HL-60 (cell line): ENCODE data around the gene NFIB.

Experiments used
- DNase-seq, 2 experiments: peaks; one replicate each; pipeline ENCODE4 v3.0.0-alpha.2; 2010 to 2020; ENCODE audit warnings: low read depth in 1 of 2, low spot score in 1 of 2
- H3K27ac ChIP-seq: fragments of 250-450 bp; sonication (Bioruptor Pico); replicated peaks from 2 replicates; pipeline ENCODE4 v1.5.1; 2020; ENCODE audit warnings: mild to moderate bottlenecking, moderate library complexity
- H3K27me3 ChIP-seq: fragments of 250-450 bp; sonication (Bioruptor Pico); 2 replicates; pipeline ENCODE4 v1.5.1; 2021; ENCODE audit warnings: mild to moderate bottlenecking, moderate library complexity; ENCODE audit not compliant: insufficient read depth, poor library complexity, severe bottlenecking
- H3K4me3 ChIP-seq: replicated peaks from 2 replicates; pipeline ENCODE4 v1.5.1; 2011; ENCODE audit warnings: mild to moderate bottlenecking, control low read depth, low read length; ENCODE audit not compliant: insufficient read depth
- GABPA ChIP-seq: IDR thresholded peaks from 2 replicates; pipeline ENCODE4 v1.6.1; 2012; ENCODE audit warnings: low read depth
- POLR2AphosphoS5 ChIP-seq: IDR thresholded peaks from 2 replicates; pipeline ENCODE4 v1.6.1; 2012; ENCODE audit warnings: low read depth
- SPI1 ChIP-seq: IDR thresholded peaks from 2 replicates; pipeline ENCODE4 v1.6.1; 2012; ENCODE audit warnings: low read depth, mild to moderate bottlenecking, borderline replicate concordance
- TF ChIP-seq, protein P1 (sequence below): IDR thresholded peaks from one replicate; pipeline ENCODE4 v1.5.1; 2011; ENCODE audit warnings: low read length, control low read depth, inconsistent platforms; ENCODE audit not compliant: insufficient read depth
- TF ChIP-seq, protein P2 (sequence below): IDR thresholded peaks from 2 replicates; pipeline ENCODE4 v1.6.1; 2012; ENCODE audit warnings: low read depth; ENCODE audit not compliant: insufficient replicate concordance

NFIB gene

DNA sequence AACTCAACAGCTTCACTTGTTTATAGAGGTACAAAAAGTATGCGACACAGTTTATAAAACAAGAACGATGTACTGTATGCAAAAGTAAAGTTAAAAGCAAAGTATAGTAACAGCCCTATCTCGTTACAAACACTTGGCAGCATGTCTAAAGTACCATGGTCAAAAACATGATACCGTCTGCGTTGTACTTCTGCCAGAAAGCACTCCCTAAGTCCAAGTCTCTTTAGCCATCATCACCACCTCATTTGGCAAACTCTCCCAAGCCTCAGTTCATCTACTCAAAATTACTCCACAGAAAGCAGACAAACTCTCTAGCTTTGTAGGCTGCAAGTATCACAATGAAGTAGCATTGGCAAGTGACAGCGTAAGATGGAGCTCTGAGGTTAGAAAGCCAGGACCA is 73.4 kb downstream of the NFIB start:
- TF ChIP-seq, protein P1, sequence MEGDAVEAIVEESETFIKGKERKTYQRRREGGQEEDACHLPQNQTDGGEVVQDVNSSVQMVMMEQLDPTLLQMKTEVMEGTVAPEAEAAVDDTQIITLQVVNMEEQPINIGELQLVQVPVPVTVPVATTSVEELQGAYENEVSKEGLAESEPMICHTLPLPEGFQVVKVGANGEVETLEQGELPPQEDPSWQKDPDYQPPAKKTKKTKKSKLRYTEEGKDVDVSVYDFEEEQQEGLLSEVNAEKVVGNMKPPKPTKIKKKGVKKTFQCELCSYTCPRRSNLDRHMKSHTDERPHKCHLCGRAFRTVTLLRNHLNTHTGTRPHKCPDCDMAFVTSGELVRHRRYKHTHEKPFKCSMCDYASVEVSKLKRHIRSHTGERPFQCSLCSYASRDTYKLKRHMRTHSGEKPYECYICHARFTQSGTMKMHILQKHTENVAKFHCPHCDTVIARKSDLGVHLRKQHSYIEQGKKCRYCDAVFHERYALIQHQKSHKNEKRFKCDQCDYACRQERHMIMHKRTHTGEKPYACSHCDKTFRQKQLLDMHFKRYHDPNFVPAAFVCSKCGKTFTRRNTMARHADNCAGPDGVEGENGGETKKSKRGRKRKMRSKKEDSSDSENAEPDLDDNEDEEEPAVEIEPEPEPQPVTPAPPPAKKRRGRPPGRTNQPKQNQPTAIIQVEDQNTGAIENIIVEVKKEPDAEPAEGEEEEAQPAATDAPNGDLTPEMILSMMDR = no peak
- TF ChIP-seq SPI1 (no peak), GABPA (no peak), POLR2AphosphoS5 (no peak)
- TF ChIP-seq, protein P2, sequence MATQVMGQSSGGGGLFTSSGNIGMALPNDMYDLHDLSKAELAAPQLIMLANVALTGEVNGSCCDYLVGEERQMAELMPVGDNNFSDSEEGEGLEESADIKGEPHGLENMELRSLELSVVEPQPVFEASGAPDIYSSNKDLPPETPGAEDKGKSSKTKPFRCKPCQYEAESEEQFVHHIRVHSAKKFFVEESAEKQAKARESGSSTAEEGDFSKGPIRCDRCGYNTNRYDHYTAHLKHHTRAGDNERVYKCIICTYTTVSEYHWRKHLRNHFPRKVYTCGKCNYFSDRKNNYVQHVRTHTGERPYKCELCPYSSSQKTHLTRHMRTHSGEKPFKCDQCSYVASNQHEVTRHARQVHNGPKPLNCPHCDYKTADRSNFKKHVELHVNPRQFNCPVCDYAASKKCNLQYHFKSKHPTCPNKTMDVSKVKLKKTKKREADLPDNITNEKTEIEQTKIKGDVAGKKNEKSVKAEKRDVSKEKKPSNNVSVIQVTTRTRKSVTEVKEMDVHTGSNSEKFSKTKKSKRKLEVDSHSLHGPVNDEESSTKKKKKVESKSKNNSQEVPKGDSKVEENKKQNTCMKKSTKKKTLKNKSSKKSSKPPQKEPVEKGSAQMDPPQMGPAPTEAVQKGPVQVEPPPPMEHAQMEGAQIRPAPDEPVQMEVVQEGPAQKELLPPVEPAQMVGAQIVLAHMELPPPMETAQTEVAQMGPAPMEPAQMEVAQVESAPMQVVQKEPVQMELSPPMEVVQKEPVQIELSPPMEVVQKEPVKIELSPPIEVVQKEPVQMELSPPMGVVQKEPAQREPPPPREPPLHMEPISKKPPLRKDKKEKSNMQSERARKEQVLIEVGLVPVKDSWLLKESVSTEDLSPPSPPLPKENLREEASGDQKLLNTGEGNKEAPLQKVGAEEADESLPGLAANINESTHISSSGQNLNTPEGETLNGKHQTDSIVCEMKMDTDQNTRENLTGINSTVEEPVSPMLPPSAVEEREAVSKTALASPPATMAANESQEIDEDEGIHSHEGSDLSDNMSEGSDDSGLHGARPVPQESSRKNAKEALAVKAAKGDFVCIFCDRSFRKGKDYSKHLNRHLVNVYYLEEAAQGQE = no peak
- Histone ChIP-seq H3K4me3 (no peak overlapping the region), H3K27me3 (no peaks in the 10 kb centered on the region), H3K27ac (no peak overlapping the region)
- no peak for DNase-seq

DNA sequence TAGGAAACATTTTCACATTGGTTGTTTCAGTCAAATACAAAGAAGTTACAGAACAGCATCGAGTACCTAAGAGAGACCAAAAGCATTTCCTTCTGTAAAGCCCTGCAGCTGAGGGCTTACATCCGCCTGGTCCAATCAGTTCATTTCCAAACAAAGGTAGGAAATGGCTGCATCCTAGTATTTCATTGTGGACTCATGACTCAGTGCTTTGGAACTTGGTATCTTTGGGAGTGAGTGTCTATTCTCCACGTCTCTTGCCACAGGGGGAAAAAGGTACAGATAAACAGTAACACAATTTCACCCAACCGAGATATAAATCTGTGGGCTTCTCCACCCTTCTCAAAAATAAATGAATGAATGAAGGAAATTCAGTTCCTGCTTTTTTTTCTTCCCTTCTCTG is 75.4 kb downstream of the NFIB start:
- TF ChIP-seq, protein P1 = no peak
- no peak for TF ChIP-seq SPI1
- TF ChIP-seq, protein P2 = no peak
- TF ChIP-seq GABPA = no peak
- no peak overlapping the region for H3K4me3 ChIP-seq
- no peak overlapping the region for H3K27ac ChIP-seq
- DNase-seq = no peak
- H3K27me3 ChIP-seq = no peaks in the 10 kb centered on the region

DNA sequence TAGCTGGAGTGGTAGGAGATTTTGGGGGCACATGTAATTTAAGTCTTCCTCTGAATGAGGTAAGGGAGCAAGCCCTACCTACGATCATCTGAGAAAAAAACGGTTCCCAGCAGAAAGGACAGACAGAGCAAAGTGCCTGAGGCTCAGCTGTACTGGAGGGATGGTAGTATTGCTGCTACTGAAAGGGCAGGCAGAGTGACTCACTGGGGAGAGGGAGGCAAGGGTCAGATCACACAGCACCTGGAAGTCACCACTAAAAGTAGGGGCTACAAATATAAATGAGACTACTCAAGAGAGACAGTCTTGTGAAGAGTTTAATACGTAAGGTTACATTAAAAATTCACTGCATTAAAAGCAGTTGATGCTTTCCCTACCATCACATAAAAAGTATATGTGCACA is 75.9 kb downstream of the NFIB start:
- Histone ChIP-seq H3K4me3 (no peak overlapping the region), H3K27me3 (no peaks in the 10 kb centered on the region), H3K27ac (no peak overlapping the region)
- TF ChIP-seq GABPA (no peak), POLR2AphosphoS5 (no peak), SPI1 (no peak)
- TF ChIP-seq, protein P2 = no peak
- TF ChIP-seq, protein P1 = no peak
- no peak for DNase-seq
